ENCODE results near the gene CCDC71L. TPM values are rescaled to one million over a fixed set of nuclear protein-coding genes. Genes with fewer than 3 reads are reported as not detected.

CCDC71L gene
- total and polyA plus RNA-seq, 2 of the 4 experiments (the other 2 are of a cell fraction) = 19.7 to 20.6 TPM

GRCh38 chr7:106639476-106640334 is 21.3 kb downstream of the CCDC71L start (continued):
- TF ChIP-seq BHLHE40 (IDR thresholded peaks at IDR 0.05; ENCODE audit: low read depth, low read length) = no peak
- TF ChIP-seq MXI1 (IDR thresholded peaks at IDR 0.05; ENCODE audit: borderline replicate concordance, low read depth, low read length) = no peak

GRCh38 chr7:106635411-106635810 is 25.5 kb downstream of the CCDC71L start:
- ATAC-seq (ENCODE audit: low read depth) (no peak), DNase-seq (no peak)
- Histone ChIP-seq H2AK9ac (replicated peaks; ENCODE audit: low read depth, low read length, poor library complexity) (no peak overlapping the region), H3K4me3 (ENCODE audit: insufficient read depth, low read depth, low read length) (no peak overlapping the region), H3K27me3 (ENCODE audit: control insufficient read depth, insufficient read depth, low read length) (no peaks in the 10 kb centered on the region), H2AFZ (replicated peaks; ENCODE audit: low read length, poor library complexity) (no peak overlapping the region), H3K27ac (ENCODE audit: insufficient read depth, low read length) (no peak overlapping the region), H4K8ac (ENCODE audit: low read depth in 2 of 2, low read length in 2 of 2) (no peak overlapping the region), H4K91ac (ENCODE audit: insufficient read depth, low read depth, low read length) (no peak overlapping the region), H4K20me1 (ENCODE audit: insufficient read depth, low read length) (no peaks in the 10 kb centered on the region), H3K23ac (ENCODE audit: low read depth, low read length) (no peak overlapping the region), H3K18ac (ENCODE audit: low read depth, low read length) (no peak overlapping the region), H2BK15ac (ENCODE audit: low read depth, low read length) (no peak overlapping the region), H3K14ac (replicated peaks; ENCODE audit: low read depth, low read length) (no peak overlapping the region), H2BK120ac (ENCODE audit: low read depth, low read length) (no peak overlapping the region), H2AK5ac (ENCODE audit: low read depth, low read length) (no peak overlapping the region), H3K4me1 (ENCODE audit: control insufficient read depth, insufficient read depth, low read length) (no peaks in the 10 kb centered on the region; the same call in 1 of the 2 replicates), H3K9me3 (ENCODE audit: control insufficient read depth, insufficient read depth, low read length) (no peaks in the 10 kb centered on the region; the same call in 1 of the 2 replicates), H4K5ac (ENCODE audit: low read depth, low read length) (no peak overlapping the region; the same call in 1 of the 2 replicates), H3K9ac (ENCODE audit: low read depth, low read length) (no peak overlapping the region), H3K36me3 (ENCODE audit: control insufficient read depth, insufficient read depth, low read length) (no peaks in the 10 kb centered on the region; the same call in 1 of the 2 replicates), H3K9me1 (ENCODE audit: insufficient read depth, low read length) (no peaks in the 10 kb centered on the region), H3K4ac (ENCODE audit: low read depth, low read length) (no peak overlapping the region), H2BK20ac (ENCODE audit: low read depth, low read length) (no peak overlapping the region), H2BK5ac (ENCODE audit: low read depth, low read length, poor library complexity, severe bottlenecking) (no peak overlapping the region), H3K79me1 (ENCODE audit: low read depth in 1 of 2, low read length in 2 of 2) (peaks cover 0 to 2% of the 10 kb centered on the region in 2 experiments; a peak in 1 of 4 replicates), H3K56ac (ENCODE audit: extremely low read depth, insufficient read depth, low read length) (no peak overlapping the region), H3K4me2 (ENCODE audit: low read depth, low read length) (no peak overlapping the region)
- BruUV-seq (replicated peaks) = no TSS peak
- dilution Hi-C loops (cut with HindIII; ENCODE audit: low sequenced_read_pairs, unreplicated experiment) (no loop called here), intact Hi-C loops (cut with micrococcal nuclease) (no loop called here), in situ Hi-C loops (cut with MboI; ENCODE audit: low sequenced_read_pairs) (no loop called here)
- no peak for TF ChIP-seq SMC3 (IDR thresholded peaks at IDR 0.05; ENCODE audit: low read depth, low read length)
- no peak for TF ChIP-seq MAZ (IDR thresholded peaks at IDR 0.05; ENCODE audit: borderline replicate concordance, low read depth, low read length)
- no peak for TF ChIP-seq CTCF (conservative IDR thresholded peaks at IDR 0.05; ENCODE audit: low read depth, low read length)
- no peak for TF ChIP-seq ELK1 (IDR thresholded peaks at IDR 0.05; ENCODE audit: borderline replicate concordance, low read depth, low read length)
- TF ChIP-seq RCOR1 (IDR thresholded peaks at IDR 0.05; ENCODE audit: insufficient replicate concordance, low read length) = no peak
- no peak for TF ChIP-seq FOS (IDR thresholded peaks at IDR 0.05; ENCODE audit: low read depth, low read length)
- TF ChIP-seq MAFK (IDR thresholded peaks at IDR 0.05; ENCODE audit: low read depth, low read length) = no peak
- no CpG with 5 or more reads among the region's 2 CpGs for WGBS, 2 experiments (ENCODE audit: extremely low coverage in 2 of 2, insufficient read length in 1 of 2)
- CTCF ChIA-PET = no interaction called here
- POLR2A ChIA-PET (ENCODE audit: unreplicated experiment) = no interaction called here

Data from IMR-90 (cell line).